A549 (cell line): ENCODE measurements around the gene MRPL53. TPM values are rescaled to one million over a fixed set of nuclear protein-coding genes. Genes with fewer than 3 reads are reported as not detected.

ENCODE experiments used
- ATAC-seq, 2 experiments: fragments of 200-7000 bp in 1 of 2; fragments of >200 bp in 1 of 2; cut with Nextera tagmentation in 1 of 2; cut with Tn5 transposase in 1 of 2; 3 replicates each; pipeline versions ENCODE4 v1.8.0 to v1.9.1; 2018 to 2020; ENCODE audit warnings: mild to moderate bottlenecking in 1 of 2, moderate library complexity in 1 of 2
- CTCF ChIA-PET: fragments of 300-600 bp; sonication (Branson Sonifier 250); formaldehyde crosslinking; extraction: SDS; loops from one replicate; lab custom pipeline; 2021; ENCODE audit warnings: antibody characterized with exemption, inconsistent platforms; lab: Yijun Ruan, JAX
- POLR2A ChIA-PET: fragments of 350-600 bp; formaldehyde crosslinking; extraction: SDS; loops from one replicate; lab custom pipeline; 2021; ENCODE audit warnings: antibody characterized with exemption, inconsistent platforms; lab: Yijun Ruan, JAX
- DNase-seq, 2 experiments: peaks; one replicate each; pipeline versions ENCODE4 v3.0.0 to v3.0.0-alpha.2; 2011 to 2016; ENCODE audit warnings: low read depth in 1 of 2, low spot score in 1 of 2
- FAIRE-seq: peaks from 2 replicates; lab custom pipeline; 2011; peaks lifted over from hg19 to GRCh38; lab: Jason Lieb, UNC
- H3K27ac ChIP-seq, 2 experiments: fragments of >200 bp; sonication (Bioruptor Twin); formaldehyde crosslinking; 3 replicates each; pipeline ENCODE4 v1.5.1; 2016 to 2017
- H3K4me1 ChIP-seq: fragments of >200 bp; sonication (Bioruptor Twin); formaldehyde crosslinking; 3 replicates; pipeline ENCODE4 v1.6.1; 2016
- H3K4me2 ChIP-seq: fragments of >200 bp; sonication (Bioruptor Twin); formaldehyde crosslinking; 3 replicates; pipeline ENCODE4 v1.6.1; 2016
- H3K4me3 ChIP-seq: fragments of >200 bp; sonication (Bioruptor Twin); formaldehyde crosslinking; 3 replicates; pipeline ENCODE4 v1.5.1; 2016
- H3K9me3 ChIP-seq: fragments of >200 bp; sonication (Bioruptor Twin); formaldehyde crosslinking; 3 replicates; pipeline ENCODE4 v1.6.1; 2016
- CBX8 ChIP-seq: fragments of 200-600 bp; sonication (generic); IDR thresholded peaks from 2 replicates; pipeline ENCODE4 v1.6.1; 2016
- CHD4 ChIP-seq: fragments of 200-600 bp; sonication (generic); IDR thresholded peaks from 2 replicates; pipeline ENCODE4 v1.6.1; 2016; ENCODE audit warnings: antibody characterized with exemption, mild to moderate bottlenecking, borderline replicate concordance
- E2F6 ChIP-seq: IDR thresholded peaks from 2 replicates; pipeline ENCODE4 v1.6.1; 2012; ENCODE audit warnings: low read depth, borderline replicate concordance
- FOSB ChIP-seq: fragments of 250-450 bp; sonication (Bioruptor Pico); IDR thresholded peaks from 2 replicates; pipeline ENCODE4 v1.5.0; 2020; ENCODE audit warnings: mild to moderate bottlenecking, moderate library complexity
- FOSL2 ChIP-seq, 2 experiments: fragments of 450-650 bp in 1 of 2; fragments of >200 bp in 1 of 2; sonication (Bioruptor Twin) in 1 of 2; formaldehyde crosslinking; IDR thresholded peaks; 2 replicates each; pipeline versions ENCODE4 v1.5.0 to v1.6.1; 2016 to 2020; ENCODE audit warnings: mild to moderate bottlenecking in 1 of 2, moderate library complexity in 1 of 2
- HDAC2 ChIP-seq: fragments of 200-600 bp; sonication (generic); IDR thresholded peaks from 2 replicates; pipeline ENCODE4 v1.6.1; 2016
- HOXA7 ChIP-seq: fragments of 250-450 bp; sonication (Bioruptor Pico); IDR thresholded peaks from 2 replicates; pipeline ENCODE4 v1.5.0; 2020; ENCODE audit warnings: mild to moderate bottlenecking, moderate library complexity
- HOXB13 ChIP-seq: fragments of 250-450 bp; sonication (Bioruptor Pico); IDR thresholded peaks from 2 replicates; pipeline ENCODE4 v1.5.0; 2020; ENCODE audit warnings: low read depth, mild to moderate bottlenecking, moderate library complexity
- HOXB5 ChIP-seq: fragments of 250-450 bp; sonication (Bioruptor Pico); IDR thresholded peaks from 2 replicates; pipeline ENCODE4 v1.5.0; 2020; ENCODE audit warnings: mild to moderate bottlenecking, moderate library complexity
- JUN ChIP-seq, 2 experiments: fragments of >200 bp; sonication (Bioruptor Twin); formaldehyde crosslinking; IDR thresholded peaks; 2 replicates in 1 of 2; 3 replicates in 1 of 2; pipeline ENCODE4 v1.6.1; 2016 to 2017
- MAFK ChIP-seq: fragments of 450-650 bp; IDR thresholded peaks from 2 replicates; pipeline ENCODE4 v1.6.1; 2014; ENCODE audit not compliant: partially characterized antibody
- MAX ChIP-seq: IDR thresholded peaks from 2 replicates; pipeline ENCODE4 v1.6.1; 2012
- MYC ChIP-seq: IDR thresholded peaks from 2 replicates; pipeline ENCODE4 v1.6.1; 2012; ENCODE audit warnings: mild to moderate bottlenecking, inconsistent platforms, low read length, improper control_type of control experiment, borderline replicate concordance
- RFX5 ChIP-seq: fragments of 450-650 bp; IDR thresholded peaks from 2 replicates; pipeline ENCODE4 v1.7.1; 2014; ENCODE audit warnings: antibody characterized with exemption, mild to moderate bottlenecking, moderate library complexity
- RNF2 ChIP-seq: fragments of 200-600 bp; sonication (generic); IDR thresholded peaks from 2 replicates; pipeline ENCODE4 v1.6.1; 2016; ENCODE audit warnings: low read depth, mild to moderate bottlenecking, antibody characterized with exemption, moderate library complexity, borderline replicate concordance
- TP53 ChIP-seq: fragments of 250-450 bp; sonication (Bioruptor Pico); IDR thresholded peaks from 2 replicates; pipeline ENCODE4 v1.5.0; 2021; ENCODE audit warnings: mild to moderate bottlenecking, moderate library complexity
- USF2 ChIP-seq: fragments of 450-650 bp; IDR thresholded peaks from 2 replicates; pipeline ENCODE4 v1.6.1; 2014; ENCODE audit warnings: antibody characterized with exemption
- ZFP36 ChIP-seq: fragments of 450-650 bp; IDR thresholded peaks from 2 replicates; pipeline ENCODE4 v1.6.1; 2014; ENCODE audit warnings: borderline replicate concordance; ENCODE audit not compliant: partially characterized antibody
- WGBS: methylation state at CpG from one replicate; pipeline ENCODE4 v1.1.6; 2017; ENCODE audit errors: missing lambda C conversion rate; 5-methylcytosine and 5-hydroxymethylcytosine counted together
- polyA plus RNA-seq, 4 experiments: library from polyadenylated mRNA; depleted of rRNA in 3 of 4; stranded (reverse); fragments of >200 nt; fragmentation: RNase III in 1 of 4; extraction: RNeasy Plus Mini Kit Qiagen cat#74134 plus additional on column Dnase treatment in 1 of 4; gene quantifications; 2 replicates in 3 of 4; 3 replicates in 1 of 4; pipeline ENCODE4 v1.2.3, GENCODE V29; 2011 to 2017

MRPL53 gene
- polyA plus RNA-seq, 2 of the 4 experiments (the other 2 are of a cell fraction), result 68.8 to 229 TPM

GRCh38 chr2:74514368-74515270 lies 42.1 kb upstream of the MRPL53 start, which contains the start of gene TLX2:
Gene TLX2 (plus strand): TSS chr2:74514450. CDS start chr2:74514807, 357 bp downstream.
- TF ChIP-seq HOXB5 (CRISPR knock-in tag), result no peak
- no peak for TF ChIP-seq USF2
- TF ChIP-seq JUN (IDR thresholded peaks at IDR 0.05), result 0 out of 5 replicates have a peak, but pooled peaks of 1 of the 2 experiments have one; percentile 19
- TF ChIP-seq MYC, result no peak
- H3K4me1 ChIP-seq, result peaks cover 6% of the 10 kb centered on the region; the same call in 1 of the 3 replicates
- ChIA-PET POLR2A (interaction anchor here (0.6 to 0.7 kb wide), 2 partner anchors 37 to 316 kb away, joined by 4 to 8 read pairs; no protein-coding TSS in a partner anchor), CTCF (interaction anchor here (1.5 to 1.7 kb wide), 2 partner anchors 17 to 32 kb away, joined by 4 to 8 read pairs; partner anchors contain the start of genes CCDC142 and TTC31)
- 80% methylated on average over 58 of the region's 82 CpGs for WGBS
- peak within 1 kb of the TSS; percentile 50 for H3K4me3 ChIP-seq
- H3K4me2 ChIP-seq, result peak within 1 kb of the TSS; percentile 94
- H3K27ac ChIP-seq, result peak within 1 kb of the TSS; percentile 58 to 84; a peak in 5 of 6 replicates
- no peak for FAIRE-seq
- no peaks in the 10 kb centered on the region for H3K9me3 ChIP-seq
- ATAC-seq, result peak; percentile 40 to 69
- DNase-seq, result peak in 1 of 2 experiments; percentile 51

- Histone ChIP-seq H3K9me3 (no peaks in the 10 kb centered on the region), H3K4me3 (peak overlapping the region; percentile 50), H3K4me2 (peak overlapping the region; percentile 94), H3K4me1 (peaks cover 6% of the 10 kb centered on the region; the same call in 1 of the 3 replicates), H3K27ac (peak overlapping the region; percentile 58 to 84; a peak in 5 of 6 replicates)
- 25% methylated on average over 48 of the region's 52 CpGs for WGBS
- FAIRE-seq (no peak), ATAC-seq (peak; percentile 55 to 62; a peak in 5 of 6 replicates)
- POLR2A ChIA-PET, result interaction anchor here (0.6 to 0.7 kb wide), 2 partner anchors 36 to 315 kb away, joined by 4 to 8 read pairs; no protein-coding TSS in a partner anchor
- CTCF ChIA-PET, result interaction anchor here (1.0 to 1.5 kb wide), 4 partner anchors 18 to 78 kb away, joined by 3 to 4 read pairs (median 4); no protein-coding TSS in a partner anchor
- no peak for TF ChIP-seq HDAC2
- TF ChIP-seq HOXB13 (CRISPR knock-in tag), result no peak
- no peak for TF ChIP-seq FOSL2 (IDR thresholded peaks at IDR 0.05)
- no peak for TF ChIP-seq FOSL2 (CRISPR knock-in tag; IDR thresholded peaks at IDR 0.05)
- no peak for TF ChIP-seq FOSB
- no peak for TF ChIP-seq TP53 (CRISPR knock-in tag)
- TF ChIP-seq RNF2, result peak; percentile 100
- TF ChIP-seq MAFK, result peak; percentile 51
- TF ChIP-seq ZFP36, result peak; percentile 97
- peak; percentile 25; the same call in 1 of the 2 replicates for TF ChIP-seq MAX
- TF ChIP-seq E2F6, result no peak
- TF ChIP-seq CBX8, result peak; percentile 100
- TF ChIP-seq RFX5, result no peak
- no peak for TF ChIP-seq HOXA7 (CRISPR knock-in tag)
- 0 out of 5 replicates have a peak, but pooled peaks of 1 of the 2 experiments have one; percentile 19 for TF ChIP-seq JUN (IDR thresholded peaks at IDR 0.05)
- no peak for TF ChIP-seq CHD4
- TF ChIP-seq, all 56 proteins: peak for 6
- no peak for DNase-seq
Observed at GRCh38 chr2:74513605-74514367, 41.3 kb upstream of the MRPL53 start.
